K562 (cell line): ENCODE results near the gene GIPR. TPM values are rescaled to one million over a fixed set of nuclear protein-coding genes. Genes with fewer than 3 reads are reported as not detected.

ENCODE experiments used
- AFF1 ChIP-seq, 2 experiments: fragments of 450-650 bp; IDR thresholded peaks; 2 replicates each; pipeline ENCODE4 v1.6.1; 2018; ENCODE audit warnings: mild to moderate bottlenecking in 2 of 2, low read depth in 1 of 2; ENCODE audit not compliant: partially characterized antibody in 2 of 2
- CBFA2T3 ChIP-seq: fragments of 450-650 bp; IDR thresholded peaks from 2 replicates; pipeline ENCODE4 v1.6.1; 2017
- CHD2 ChIP-seq: IDR thresholded peaks from 2 replicates; pipeline ENCODE4 v1.6.1; 2011; ENCODE audit warnings: low read depth, low read length
- CTBP1 ChIP-seq: fragments of 450-650 bp; IDR thresholded peaks from 2 replicates; pipeline ENCODE4 v1.6.1; 2016; ENCODE audit warnings: borderline replicate concordance
- DACH1 ChIP-seq: fragments of 450-650 bp; IDR thresholded peaks from 2 replicates; pipeline ENCODE4 v1.6.1; 2018; ENCODE audit not compliant: partially characterized antibody
- HDAC1 ChIP-seq, 2 experiments: fragments of 450-650 bp; IDR thresholded peaks; 2 replicates each; pipeline ENCODE4 v1.6.1; 2016 to 2017; ENCODE audit warnings: inconsistent platforms in 1 of 2, mild to moderate bottlenecking in 1 of 2, moderate library complexity in 1 of 2
- HNRNPL ChIP-seq: fragments of 200-400 bp; formaldehyde crosslinking; IDR thresholded peaks from 2 replicates; pipeline ENCODE4 v1.6.1; 2017; ENCODE audit warnings: low read depth, mild to moderate bottlenecking, low read length
- MCM7 ChIP-seq, 2 experiments: fragments of 450-650 bp; IDR thresholded peaks; 2 replicates each; pipeline ENCODE4 v1.6.1; 2016 to 2018
- NR2C2 ChIP-seq, 2 experiments: fragments of 200-800 bp in 1 of 2; sonication (Bioruptor generic) in 1 of 2; sonication (generic) in 1 of 2; formaldehyde crosslinking in 1 of 2; IDR thresholded peaks; 2 replicates each; pipeline versions ENCODE4 v1.6.1 to v1.8.0; 2016 to 2022; ENCODE audit warnings: mild to moderate bottlenecking in 1 of 2, missing compliant biosample characterization in 1 of 2, missing genetic modification characterization in 1 of 2, missing genetic modification reagents in 1 of 2
- PCBP2 ChIP-seq: fragments of 200-400 bp; formaldehyde crosslinking; IDR thresholded peaks from 2 replicates; pipeline ENCODE4 v1.6.1; 2018; ENCODE audit warnings: low read length, low read depth, mild to moderate bottlenecking, moderate library complexity; ENCODE audit not compliant: poor library complexity, severe bottlenecking
- POLR2AphosphoS2 ChIP-seq: IDR thresholded peaks from 2 replicates; pipeline ENCODE4 v1.6.1; 2012; ENCODE audit warnings: low read length, improper control_type of control experiment
- POLR2AphosphoS5 ChIP-seq: IDR thresholded peaks from 2 replicates; pipeline ENCODE4 v1.6.1; 2011; ENCODE audit warnings: mild to moderate bottlenecking, low read depth, low read length, moderate library complexity; ENCODE audit not compliant: control insufficient read depth, insufficient read depth
- PRDM10 ChIP-seq: fragments of 450-650 bp; IDR thresholded peaks from 2 replicates; pipeline ENCODE4 v1.6.1; 2018; ENCODE audit not compliant: partially characterized antibody
- SUPT5H ChIP-seq: fragments of 450-650 bp; IDR thresholded peaks from 2 replicates; pipeline ENCODE4 v1.6.1; 2016
- YY1 ChIP-seq, 3 experiments: IDR thresholded peaks; 2 replicates each; pipeline ENCODE4 v1.6.1; 2011; ENCODE audit warnings: low read length in 2 of 3, mild to moderate bottlenecking in 2 of 3, moderate library complexity in 2 of 3, borderline replicate concordance in 1 of 3, control low read depth in 1 of 3, low read depth in 1 of 3; ENCODE audit not compliant: insufficient read depth in 3 of 3, insufficient replicate concordance in 2 of 3, control insufficient read depth in 1 of 3, insufficient read length in 1 of 3; ENCODE audit errors: extremely low read depth in 1 of 3
- polyA plus RNA-seq, 8 experiments: library from polyadenylated mRNA; depleted of rRNA in 4 of 8; stranded (reverse) in 5 of 8; unstranded in 3 of 8; fragments of >200 nt; fragmentation: Nextera tagmentation in 2 of 8; fragmentation: Illumina TruSeq in 1 of 8; extraction: Ambion mirVana in 2 of 8; extraction: Trizol in 1 of 8; gene quantifications; 2 replicates each; pipeline versions ENCODE4 v1.2.1 to v1.2.3, GENCODE V29; 2011 to 2014; ENCODE audit warnings: inconsistent platforms in 1 of 8, missing spikeins in 1 of 8
- total RNA-seq, 7 experiments: library from RNA; depleted of rRNA in 6 of 7; stranded (reverse); fragments of >200 nt in 6 of 7; fragmentation: Illumina TruSeq in 2 of 7; extraction: Trizol in 2 of 7; gene quantifications; 2 replicates each; pipeline versions ENCODE4 v1.2.1 to v1.2.3, GENCODE V29; 2011 to 2021; ENCODE audit warnings: low replicate concordance in 1 of 7

Gene GIPR
- total and polyA plus RNA-seq, 9 of the 15 experiments (the other 6 are each of a cell fraction or from before 2014, with no cell fraction given), result 2.2 to 26.8 (median 12.7) TPM

DNA sequence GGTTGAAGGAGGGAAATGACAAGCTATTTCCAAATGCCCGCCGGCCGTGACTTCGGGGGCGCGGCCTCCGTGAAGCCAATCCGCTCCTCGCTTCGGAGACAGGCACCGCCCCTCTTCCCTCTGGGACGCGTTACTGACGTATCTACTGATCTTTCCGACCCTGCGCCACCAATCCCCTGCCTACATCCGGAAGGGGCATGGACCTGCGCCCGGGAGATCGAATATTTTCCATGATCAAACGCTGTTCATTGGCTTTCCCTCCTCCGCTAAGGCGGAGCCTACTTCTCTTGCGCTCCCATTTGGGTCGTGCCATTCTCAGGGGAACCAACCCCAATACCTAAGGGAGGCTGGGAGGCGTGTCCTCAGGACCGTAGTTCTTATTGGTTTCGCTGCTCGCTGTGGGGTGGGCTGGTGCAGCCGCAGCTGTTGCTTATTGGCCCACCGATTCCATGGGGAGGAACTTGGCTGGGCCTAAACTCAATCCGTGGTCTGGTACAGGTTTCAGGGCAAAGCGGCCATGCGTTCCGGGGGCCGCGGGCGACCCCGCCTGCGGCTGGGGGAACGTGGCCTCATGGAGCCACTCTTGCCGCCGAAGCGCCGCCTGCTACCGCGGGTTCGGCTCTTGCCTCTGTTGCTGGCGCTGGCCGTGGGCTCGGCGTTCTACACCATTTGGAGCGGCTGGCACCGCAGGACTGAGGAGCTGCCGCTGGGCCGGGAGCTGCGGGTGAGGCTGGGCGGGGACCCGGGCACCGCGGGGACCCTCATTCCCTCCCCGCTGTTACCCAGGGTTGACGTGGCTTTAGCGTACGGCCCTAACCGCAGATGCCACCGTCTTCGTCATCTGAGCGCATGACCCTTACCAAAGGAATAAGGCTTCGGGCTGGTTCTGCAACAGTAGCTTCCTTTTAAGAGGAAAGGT, 24.4 kb downstream of the GIPR start, which contains the start of gene QPCTL (continued):
- TF ChIP-seq PRDM10 (peak; percentile 94), CHD2 (no peak; the same call in 1 of the 2 replicates), HNRNPL (peak; percentile 88), NR2C2 (CRISPR knock-in tag; IDR thresholded peaks at IDR 0.05) (no peak), NR2C2 (tag; IDR thresholded peaks at IDR 0.05) (peak; percentile 50; the same call in 1 of the 2 replicates), DACH1 (peak; percentile 14), PCBP2 (no peak), HDAC1 (IDR thresholded peaks at IDR 0.05) (peak in 1 of 2 experiments; percentile 75; a peak in 2 of 4 replicates), POLR2AphosphoS5 (peak; percentile 70), MCM7 (IDR thresholded peaks at IDR 0.05) (no peak), CBFA2T3 (no peak), SUPT5H (peak; percentile 87), CTBP1 (peak; percentile 14), YY1 (IDR thresholded peaks at IDR 0.05; ENCODE audit: borderline replicate concordance in 1 of 3, control insufficient read depth in 1 of 3, extremely low read depth in 1 of 3, insufficient read depth in 3 of 3, insufficient read length in 1 of 3, insufficient replicate concordance in 2 of 3, low read depth in 1 of 3, low read length in 2 of 3) (peak in 2 of 3 experiments; percentile 69 to 72), AFF1 (IDR thresholded peaks at IDR 0.05; ENCODE audit: low read depth in 1 of 2, partially characterized antibody in 2 of 2) (no peak), POLR2AphosphoS2 (no peak)
